Measurements from ENCODE around the gene LLCFC1. TPM values are rescaled to one million over a fixed set of nuclear protein-coding genes. Genes with fewer than 3 reads are reported as not detected.

Gene LLCFC1
- total and polyA plus RNA-seq, 3 donors from 2014 or later = 14.1 to 73.2 (median 38.5) TPM

GRCh38 chr7:142934056-142934455 lies 5.2 kb upstream of the LLCFC1 start:
- no peaks in the 10 kb centered on the region for H3K4me1 ChIP-seq
- 79 to 91% methylated on average over 12 of the region's 12 CpGs for WGBS, 2 donors
- DNase-seq = no peak
- H3K36me3 ChIP-seq (ENCODE audit: low read depth, missing control alignments) = no peaks in the 10 kb centered on the region
- TF ChIP-seq POLR2A (IDR thresholded peaks at IDR 0.05) = no peak
- TF ChIP-seq, protein P1, sequence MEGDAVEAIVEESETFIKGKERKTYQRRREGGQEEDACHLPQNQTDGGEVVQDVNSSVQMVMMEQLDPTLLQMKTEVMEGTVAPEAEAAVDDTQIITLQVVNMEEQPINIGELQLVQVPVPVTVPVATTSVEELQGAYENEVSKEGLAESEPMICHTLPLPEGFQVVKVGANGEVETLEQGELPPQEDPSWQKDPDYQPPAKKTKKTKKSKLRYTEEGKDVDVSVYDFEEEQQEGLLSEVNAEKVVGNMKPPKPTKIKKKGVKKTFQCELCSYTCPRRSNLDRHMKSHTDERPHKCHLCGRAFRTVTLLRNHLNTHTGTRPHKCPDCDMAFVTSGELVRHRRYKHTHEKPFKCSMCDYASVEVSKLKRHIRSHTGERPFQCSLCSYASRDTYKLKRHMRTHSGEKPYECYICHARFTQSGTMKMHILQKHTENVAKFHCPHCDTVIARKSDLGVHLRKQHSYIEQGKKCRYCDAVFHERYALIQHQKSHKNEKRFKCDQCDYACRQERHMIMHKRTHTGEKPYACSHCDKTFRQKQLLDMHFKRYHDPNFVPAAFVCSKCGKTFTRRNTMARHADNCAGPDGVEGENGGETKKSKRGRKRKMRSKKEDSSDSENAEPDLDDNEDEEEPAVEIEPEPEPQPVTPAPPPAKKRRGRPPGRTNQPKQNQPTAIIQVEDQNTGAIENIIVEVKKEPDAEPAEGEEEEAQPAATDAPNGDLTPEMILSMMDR (IDR thresholded peaks at IDR 0.05) = no peak
- H3K27me3 ChIP-seq = no peaks in the 10 kb centered on the region
- intact Hi-C loops (cut with DNase I; ENCODE audit: low total_unique reads) = no loop called here
- no peak overlapping the region for H3K27ac ChIP-seq
- no peak overlapping the region for H3K4me3 ChIP-seq
- no peaks in the 10 kb centered on the region for H3K9me3 ChIP-seq

DNA sequence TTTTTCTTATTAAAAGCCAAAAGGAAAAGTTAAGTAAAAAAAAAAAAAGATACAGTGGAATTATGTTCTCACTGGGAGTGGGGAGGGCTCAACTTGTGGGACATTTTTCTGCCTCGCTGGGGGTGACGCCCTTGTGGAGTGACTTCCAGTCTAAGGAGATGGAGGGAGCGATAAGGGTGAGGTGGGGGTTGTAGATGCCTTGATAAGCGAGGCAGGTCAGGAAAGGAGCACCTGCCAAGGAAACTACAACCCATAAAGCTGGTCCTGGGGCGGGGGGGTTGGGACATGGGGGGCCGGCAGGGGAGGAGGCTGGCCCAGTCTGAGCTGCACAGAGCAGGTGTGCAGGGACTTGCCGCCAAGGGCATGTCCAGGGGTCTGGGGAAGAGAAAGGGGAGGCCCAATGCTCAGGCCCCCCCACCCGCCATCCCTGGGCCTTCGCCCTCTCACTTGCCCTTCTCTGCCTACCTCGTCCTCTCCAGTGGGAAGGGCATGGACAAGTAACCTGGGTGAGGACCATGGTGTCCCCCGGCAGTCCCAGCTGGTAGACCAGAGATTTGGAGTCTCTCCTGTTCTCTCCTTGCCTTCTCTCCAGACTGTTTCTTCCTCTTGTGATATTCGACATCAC lies 3.2 kb upstream of the LLCFC1 start:
- TF ChIP-seq POLR2A (IDR thresholded peaks at IDR 0.05) = no peak
- TF ChIP-seq, protein P1 (IDR thresholded peaks at IDR 0.05) = no peak
- Histone ChIP-seq H3K27ac (no peak overlapping the region), H3K9me3 (no peaks in the 10 kb centered on the region), H3K4me1 (no peaks in the 10 kb centered on the region), H3K4me3 (no peak overlapping the region), H3K27me3 (no peaks in the 10 kb centered on the region), H3K36me3 (ENCODE audit: low read depth, missing control alignments) (no peaks in the 10 kb centered on the region)
- no peak for DNase-seq
- intact Hi-C loops (cut with DNase I; ENCODE audit: low total_unique reads) = no loop called here
- 84 to 92% methylated on average over 11 to 12 of the region's 12 CpGs for WGBS, 2 donors

DNA sequence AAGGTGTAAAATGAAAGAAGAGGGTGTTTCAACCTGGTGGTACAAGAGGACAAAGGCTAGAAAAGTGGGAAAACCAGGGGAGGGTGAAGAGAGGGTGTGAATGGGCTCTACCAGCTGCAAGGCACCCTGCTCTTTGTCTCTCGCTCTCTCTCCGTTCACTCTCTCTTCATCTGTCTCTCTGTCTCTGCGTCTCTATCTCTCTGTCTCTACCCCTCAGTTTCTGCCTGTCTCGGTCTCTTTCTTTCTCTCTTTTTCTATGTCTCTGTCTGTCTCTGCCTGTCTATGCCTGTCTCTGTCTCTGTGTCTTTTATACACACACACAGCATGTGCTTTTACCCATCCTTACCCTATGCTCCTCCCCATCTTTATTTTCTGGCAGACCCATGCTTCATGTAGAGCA lies 673 bp upstream of the LLCFC1 start:
- Histone ChIP-seq H3K36me3 (ENCODE audit: low read depth, missing control alignments) (no peaks in the 10 kb centered on the region), H3K9me3 (no peaks in the 10 kb centered on the region), H3K27ac (no peak overlapping the region), H3K27me3 (no peaks in the 10 kb centered on the region), H3K4me3 (no peak overlapping the region), H3K4me1 (no peaks in the 10 kb centered on the region)
- 81 to 94% methylated on average over 4 of the region's 4 CpGs for WGBS, 2 donors
- DNase-seq = no peak
- no peak for TF ChIP-seq POLR2A (IDR thresholded peaks at IDR 0.05)
- TF ChIP-seq, protein P1 (IDR thresholded peaks at IDR 0.05) = no peak
- intact Hi-C loops (cut with DNase I; ENCODE audit: low total_unique reads) = no loop called here

DNA sequence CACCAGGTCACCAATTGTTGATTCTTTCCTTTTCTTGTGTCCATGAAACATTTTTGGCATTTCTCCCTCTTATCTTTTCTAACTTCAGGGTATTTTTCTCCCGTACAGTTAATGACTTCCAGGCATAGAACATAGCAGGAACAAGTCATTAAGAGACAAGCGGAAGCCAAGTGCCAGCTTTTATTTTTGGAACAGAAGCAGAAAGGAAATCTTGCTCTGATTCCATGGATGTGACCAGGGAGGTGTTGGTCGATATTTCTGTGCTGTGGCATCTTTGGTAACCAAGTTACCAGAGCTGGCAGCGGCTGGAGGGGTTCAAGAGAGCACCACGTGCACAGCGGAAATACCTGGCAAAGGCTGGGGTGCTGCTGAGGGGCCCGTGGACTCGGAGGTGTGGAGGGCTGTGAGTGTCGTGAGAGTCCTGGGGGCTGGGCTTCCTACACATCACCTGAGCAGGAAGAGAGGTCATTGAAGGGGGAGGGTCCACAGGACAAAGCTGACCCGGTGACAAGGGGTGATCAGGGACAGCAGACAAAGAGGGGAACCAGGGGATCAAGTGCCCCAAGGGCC lies 1.8 kb downstream of the LLCFC1 start:
- no peaks in the 10 kb centered on the region for H3K27me3 ChIP-seq
- H3K27ac ChIP-seq = no peak overlapping the region
- intact Hi-C loops (cut with DNase I; ENCODE audit: low total_unique reads) = no loop called here
- H3K4me3 ChIP-seq = no peak overlapping the region
- no peaks in the 10 kb centered on the region for H3K9me3 ChIP-seq
- WGBS, 2 donors = 53 to 56% methylated on average over 10 of the region's 10 CpGs
- H3K4me1 ChIP-seq = no peaks in the 10 kb centered on the region
- TF ChIP-seq, protein P1 (IDR thresholded peaks at IDR 0.05) = no peak
- TF ChIP-seq POLR2A (IDR thresholded peaks at IDR 0.05) = no peak
- DNase-seq = no peak
- H3K36me3 ChIP-seq (ENCODE audit: low read depth, missing control alignments) = no peaks in the 10 kb centered on the region

- intact Hi-C loops (cut with DNase I; ENCODE audit: low total_unique reads) = no loop called here
- TF ChIP-seq POLR2A (IDR thresholded peaks at IDR 0.05) = no peak
- TF ChIP-seq, protein P1 (IDR thresholded peaks at IDR 0.05) = no peak
- Histone ChIP-seq H3K4me3 (no peak overlapping the region), H3K27ac (no peak overlapping the region), H3K36me3 (ENCODE audit: low read depth, missing control alignments) (no peaks in the 10 kb centered on the region), H3K9me3 (no peaks in the 10 kb centered on the region), H3K27me3 (no peaks in the 10 kb centered on the region), H3K4me1 (no peaks in the 10 kb centered on the region)
- 92% methylated on average over 5 to 7 of the region's 7 CpGs for WGBS, 2 donors
- DNase-seq = no peak
Observed at GRCh38 chr7:142941541-142941940, 2.3 kb downstream of the LLCFC1 start.

Data from testis (tissue), 3 donors.